Activated CD4-positive, CD25-positive, alpha-beta regulatory T cell treated with anti-CD3 and anti-CD28 coated beads, Interleukin-2, amount 50 U/mL, for 24 hours (primary cell): Measurements from ENCODE around the gene XK.
A peak's percentile ranks its signal among the peaks of the same experiment; 100 is the strongest.

Source experiments
- ATAC-seq, 2 donors: fragments of 150-1000 bp; cut with Tn5 transposase; one replicate each; pipeline ENCODE4 v1.10.0; 2021; ENCODE audit warnings: mild to moderate bottlenecking in 1 of 2, moderate library complexity in 1 of 2

XK gene

GRCh38 chrX:37679888-37680287, 5.7 kb upstream of the XK start:
- ATAC-seq, result no peak

GRCh38 chrX:37684426-37684825, 1.2 kb upstream of the XK start:
- ATAC-seq, result no peak

GRCh38 chrX:37684973-37685372, 618 bp upstream of the XK start:
- no peak for ATAC-seq

GRCh38 chrX:37686369-37686995, 891 bp downstream of the XK start:
- ATAC-seq, result no peak

GRCh38 chrX:37686996-37687395, 1.4 kb downstream of the XK start:
- no peak for ATAC-seq

GRCh38 chrX:37690119-37690518, 4.5 kb downstream of the XK start:
- ATAC-seq, result no peak

- ATAC-seq, result no peak
Observed at GRCh38 chrX:37692918-37693317, 7.3 kb downstream of the XK start.

GRCh38 chrX:37697169-37697760, 11.7 kb downstream of the XK start:
- no peak for ATAC-seq

GRCh38 chrX:37701588-37701987, 16.0 kb downstream of the XK start:
- ATAC-seq, result no peak

GRCh38 chrX:37711991-37712390, 26.4 kb downstream of the XK start:
- ATAC-seq, result no peak

GRCh38 chrX:37712458-37712857, 26.9 kb downstream of the XK start:
- ATAC-seq, result no peak

GRCh38 chrX:37714479-37714878, 28.9 kb downstream of the XK start:
- no peak for ATAC-seq

GRCh38 chrX:37716602-37717001, 31.0 kb downstream of the XK start:
- no peak for ATAC-seq

- ATAC-seq, result no peak
Observed at GRCh38 chrX:37717708-37718107, 32.1 kb downstream of the XK start.

- ATAC-seq, result no peak
Observed at GRCh38 chrX:37722595-37722994, 37.0 kb downstream of the XK start.

- no peak for ATAC-seq
Observed at GRCh38 chrX:37726346-37726745, 40.8 kb downstream of the XK start.

- peak; percentile 59 to 65 for ATAC-seq
Observed at GRCh38 chrX:37745354-37745753, 59.8 kb downstream of the XK start.

GRCh38 chrX:37745835-37746217, 60.2 kb downstream of the XK start:
- ATAC-seq, result peak; percentile 22 to 25

GRCh38 chrX:37746218-37746941, 60.8 kb downstream of the XK start:
- peak; percentile 72 to 74 for ATAC-seq

- no peak for ATAC-seq
Observed at GRCh38 chrX:37746951-37747350, 61.4 kb downstream of the XK start.

GRCh38 chrX:37752281-37752680, 66.7 kb downstream of the XK start:
- no peak for ATAC-seq

- no peak for ATAC-seq
Observed at GRCh38 chrX:37752936-37753335, 67.3 kb downstream of the XK start.

GRCh38 chrX:37753384-37753783, 67.8 kb downstream of the XK start:
- ATAC-seq, result no peak

GRCh38 chrX:37754516-37754915, 68.9 kb downstream of the XK start:
- ATAC-seq, result peak in 1 of 2 donors; percentile 43
